ENCODE measurements around the gene PIGZ.

The PIGZ gene, protein sequence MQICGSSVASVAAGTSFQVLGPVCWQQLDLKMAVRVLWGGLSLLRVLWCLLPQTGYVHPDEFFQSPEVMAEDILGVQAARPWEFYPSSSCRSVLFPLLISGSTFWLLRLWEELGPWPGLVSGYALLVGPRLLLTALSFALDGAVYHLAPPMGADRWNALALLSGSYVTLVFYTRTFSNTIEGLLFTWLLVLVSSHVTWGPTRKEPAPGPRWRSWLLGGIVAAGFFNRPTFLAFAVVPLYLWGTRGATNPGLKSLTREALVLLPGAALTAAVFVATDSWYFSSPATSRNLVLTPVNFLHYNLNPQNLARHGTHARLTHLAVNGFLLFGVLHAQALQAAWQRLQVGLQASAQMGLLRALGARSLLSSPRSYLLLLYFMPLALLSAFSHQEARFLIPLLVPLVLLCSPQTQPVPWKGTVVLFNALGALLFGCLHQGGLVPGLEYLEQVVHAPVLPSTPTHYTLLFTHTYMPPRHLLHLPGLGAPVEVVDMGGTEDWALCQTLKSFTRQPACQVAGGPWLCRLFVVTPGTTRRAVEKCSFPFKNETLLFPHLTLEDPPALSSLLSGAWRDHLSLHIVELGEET

DNA sequence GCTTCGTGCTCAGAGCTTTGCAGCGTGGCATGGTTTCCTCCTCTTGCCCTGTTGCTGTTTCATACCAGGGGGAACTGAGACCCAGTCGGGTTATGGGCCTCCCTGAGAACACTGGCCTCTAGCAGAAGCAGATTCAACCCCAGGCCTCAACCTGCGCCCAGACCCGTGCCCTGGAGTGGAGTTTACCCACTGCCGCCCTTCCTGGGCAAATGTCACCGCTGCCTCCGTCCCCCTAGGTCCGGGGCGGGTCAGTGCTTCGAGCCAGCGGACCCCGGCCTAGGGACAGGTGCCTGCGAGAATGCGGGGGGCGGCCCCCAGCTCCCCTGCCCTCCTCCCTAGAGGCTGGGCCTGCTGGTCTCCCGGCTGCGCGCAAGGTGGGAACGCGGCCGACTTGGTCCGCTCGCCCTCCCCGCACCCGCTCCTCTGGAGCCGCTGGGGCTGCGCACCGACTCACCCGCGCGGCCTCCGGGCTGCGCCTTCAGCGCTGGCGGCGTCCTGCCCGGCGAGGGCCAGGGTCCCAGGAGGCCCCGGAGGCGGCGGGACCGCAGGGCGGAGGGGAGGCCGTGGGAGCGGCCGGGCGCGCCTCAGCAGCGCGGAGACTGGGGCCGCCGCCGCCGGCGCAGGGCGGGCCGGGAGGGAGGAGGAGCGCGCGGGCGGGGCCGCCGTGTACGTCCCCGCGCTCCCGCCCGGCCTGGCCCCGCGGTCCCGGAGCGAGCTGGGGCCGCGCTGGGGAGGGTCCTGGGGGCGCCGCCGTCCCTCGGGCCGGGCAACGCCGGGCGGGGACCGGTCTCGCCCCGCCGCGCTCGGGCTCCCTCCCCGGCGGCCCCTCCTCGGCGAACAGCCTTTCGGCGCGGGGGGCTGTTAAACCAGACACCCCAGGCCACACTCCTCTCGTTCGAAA, at the start of gene PIGZ:
TSS of gene PIGZ (minus strand) at position 601 of the 901 bp plus-strand sequence. CDS start 16,802 bp downstream, outside the sequence.
- DNase-seq = no peak

DNA sequence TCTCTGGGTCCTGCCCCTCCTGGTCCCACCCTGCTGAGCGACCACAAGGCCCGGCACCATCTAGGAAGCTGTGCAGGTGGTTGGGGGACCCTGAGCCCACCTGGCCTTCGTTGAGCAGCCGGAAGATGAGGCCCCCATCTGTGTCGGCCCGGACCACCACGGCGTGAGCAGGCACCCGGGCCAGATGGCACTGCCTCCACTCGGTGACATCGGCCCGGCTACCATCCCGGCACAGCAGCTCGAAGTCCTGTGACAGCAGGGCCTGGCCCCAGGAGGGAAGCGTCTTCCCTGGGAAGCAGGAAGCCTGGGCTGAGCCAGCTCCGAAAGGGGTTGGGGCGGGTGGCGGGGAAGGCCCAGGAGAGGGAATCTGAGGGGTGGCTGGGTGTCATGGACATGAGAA, 48.4 kb upstream of the PIGZ start:
- no peak for DNase-seq

DNA sequence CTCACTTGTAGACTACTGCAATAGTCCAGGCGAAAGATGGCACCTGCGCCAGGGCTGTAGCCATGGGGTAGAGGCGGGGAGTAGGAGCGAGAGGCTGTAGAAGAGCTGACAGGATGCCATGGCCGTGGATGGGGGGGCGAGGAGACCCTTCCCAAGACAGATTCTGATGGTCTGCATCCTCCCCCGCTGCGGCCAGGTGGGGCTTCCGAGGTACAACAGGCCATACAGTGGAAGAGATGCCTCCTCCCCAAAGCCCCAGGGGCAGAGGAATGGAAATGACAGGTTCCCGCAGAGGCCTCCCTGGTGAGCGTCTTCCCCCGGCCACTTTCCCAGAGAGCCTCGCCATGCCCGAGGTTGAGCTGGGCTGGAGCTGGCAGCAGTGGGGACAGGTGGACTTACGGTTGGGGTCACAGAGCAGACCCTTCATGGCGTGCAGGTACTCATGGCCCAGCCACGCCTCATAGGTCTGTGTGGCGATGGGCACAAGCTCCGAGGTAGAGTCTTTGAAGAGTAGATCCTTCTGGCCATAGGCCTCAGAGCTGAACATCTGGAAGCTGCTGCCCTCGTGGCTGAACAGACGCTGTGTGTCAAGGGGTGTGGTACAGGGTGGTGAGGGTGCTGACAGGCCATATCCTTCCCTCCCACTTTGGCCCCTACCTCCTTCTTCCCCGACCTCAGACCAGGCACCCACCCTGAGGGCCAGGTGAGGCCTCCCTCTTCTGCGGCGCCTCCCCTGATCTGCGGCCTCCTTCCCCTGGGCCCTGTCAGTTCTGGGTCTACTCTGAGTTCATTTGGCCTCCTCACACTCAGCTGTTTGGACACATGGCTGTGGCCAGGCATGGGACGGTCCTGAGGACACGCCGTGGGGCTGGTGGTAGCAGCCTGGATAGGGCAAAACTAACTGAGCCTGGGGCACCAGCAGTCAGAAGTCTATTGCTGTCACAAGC, 47.4 kb upstream of the PIGZ start:
- DNase-seq = no peak

DNA sequence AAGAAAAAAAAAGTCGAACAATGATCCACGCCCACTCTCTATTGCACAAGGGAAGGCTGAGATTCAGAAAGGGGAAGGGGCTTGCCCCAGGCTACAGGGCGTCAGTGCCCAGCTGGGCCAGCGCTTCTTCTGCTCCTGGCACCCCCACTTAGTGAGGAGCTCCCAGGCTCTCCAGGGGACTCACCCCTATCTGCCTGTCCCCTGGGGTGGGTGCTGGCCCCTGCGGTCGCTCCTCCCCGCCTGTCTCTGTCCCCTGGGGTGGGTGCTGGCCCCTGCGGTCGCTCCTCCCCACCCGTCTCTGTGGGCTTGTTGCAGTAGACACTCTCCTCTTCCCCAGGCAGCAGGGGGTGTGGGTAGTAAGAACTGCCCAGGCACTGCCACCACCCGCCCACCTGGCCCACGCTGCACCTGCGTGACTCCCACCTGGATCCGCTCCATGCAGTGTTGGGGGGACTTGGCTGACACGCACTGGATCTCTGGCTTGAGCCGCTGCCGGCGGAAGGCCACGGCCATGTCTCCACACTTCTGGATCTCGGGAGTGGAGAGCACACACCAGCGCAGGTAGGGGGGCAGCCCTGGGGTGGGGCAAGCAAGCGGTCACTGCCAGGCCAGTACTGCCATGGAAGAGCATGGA, 46.4 kb upstream of the PIGZ start:
- no peak for DNase-seq

DNA sequence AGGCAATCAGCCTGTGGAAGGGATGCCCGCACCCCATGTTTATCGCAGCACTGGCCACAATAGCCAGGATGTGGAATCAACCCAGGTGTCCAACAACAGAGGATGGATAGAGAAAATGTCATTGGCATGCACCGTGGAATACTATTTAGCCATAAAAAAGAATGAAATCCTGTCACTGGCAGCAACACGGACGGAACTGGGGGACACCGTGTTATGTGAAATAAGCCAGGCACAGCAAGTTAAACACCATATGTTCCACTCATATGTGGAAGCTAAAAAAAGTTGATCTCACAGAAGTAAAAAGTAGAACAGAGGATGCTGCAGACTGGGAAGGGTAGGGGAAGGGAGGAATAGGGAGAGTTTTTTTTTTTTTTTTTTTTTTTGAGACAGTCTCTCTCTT, 45.4 kb upstream of the PIGZ start:
- no peak for DNase-seq

DNA sequence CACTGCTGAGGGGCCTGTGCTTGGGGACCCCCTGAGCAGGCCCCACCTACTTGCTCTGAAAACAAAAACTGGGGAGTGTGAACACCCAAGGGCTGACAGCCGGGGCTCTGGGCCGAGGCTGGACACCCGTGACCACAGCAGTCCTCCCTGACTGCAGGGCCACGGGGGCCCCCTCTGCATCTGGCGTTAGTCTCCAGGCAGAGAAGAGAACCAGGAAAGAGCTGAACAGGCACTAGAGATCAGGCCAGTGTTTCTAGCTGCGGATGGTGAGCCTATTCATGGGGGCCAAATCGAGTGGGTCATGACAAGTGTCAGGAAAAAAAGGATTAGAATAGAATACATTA, 43.9 kb upstream of the PIGZ start:
- DNase-seq = no peak

DNA sequence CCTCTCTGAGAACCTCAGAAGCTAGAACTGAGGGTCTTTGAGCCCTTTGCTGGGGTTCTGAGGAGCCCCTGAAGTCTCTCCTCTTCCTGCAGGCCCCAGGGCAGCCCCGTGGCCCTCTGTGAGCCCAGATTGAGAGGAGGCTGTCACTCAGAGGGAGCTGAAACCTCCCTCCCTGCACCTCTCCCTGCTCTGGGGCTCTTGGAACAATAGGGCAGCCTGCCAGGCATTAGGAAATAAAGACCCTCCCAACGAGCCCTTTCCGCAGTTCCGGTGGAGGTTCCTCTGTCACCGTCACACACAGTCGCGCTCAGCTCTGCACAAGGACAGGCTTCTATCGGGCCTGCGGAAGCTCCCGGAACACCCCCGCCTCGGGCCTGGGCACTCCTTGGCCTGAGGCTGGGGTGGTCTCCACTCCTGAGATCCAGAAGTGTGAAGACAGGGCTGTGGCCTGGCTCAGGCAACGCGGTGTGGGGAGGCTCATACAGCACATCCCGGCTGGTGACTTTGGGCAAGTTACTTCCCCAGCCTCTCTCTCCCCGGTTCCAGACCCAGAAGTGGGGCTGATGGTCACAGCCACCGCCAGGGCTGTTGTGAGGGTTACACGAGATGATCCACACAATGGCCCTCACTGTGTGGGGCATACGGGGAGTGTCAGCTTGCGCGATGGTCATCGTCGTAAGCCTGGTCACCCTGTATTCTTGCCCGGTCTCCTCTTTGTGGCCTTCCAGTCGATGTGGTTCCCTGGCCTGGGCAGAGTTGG, 43.3 kb upstream of the PIGZ start:
- DNase-seq = no peak

DNA sequence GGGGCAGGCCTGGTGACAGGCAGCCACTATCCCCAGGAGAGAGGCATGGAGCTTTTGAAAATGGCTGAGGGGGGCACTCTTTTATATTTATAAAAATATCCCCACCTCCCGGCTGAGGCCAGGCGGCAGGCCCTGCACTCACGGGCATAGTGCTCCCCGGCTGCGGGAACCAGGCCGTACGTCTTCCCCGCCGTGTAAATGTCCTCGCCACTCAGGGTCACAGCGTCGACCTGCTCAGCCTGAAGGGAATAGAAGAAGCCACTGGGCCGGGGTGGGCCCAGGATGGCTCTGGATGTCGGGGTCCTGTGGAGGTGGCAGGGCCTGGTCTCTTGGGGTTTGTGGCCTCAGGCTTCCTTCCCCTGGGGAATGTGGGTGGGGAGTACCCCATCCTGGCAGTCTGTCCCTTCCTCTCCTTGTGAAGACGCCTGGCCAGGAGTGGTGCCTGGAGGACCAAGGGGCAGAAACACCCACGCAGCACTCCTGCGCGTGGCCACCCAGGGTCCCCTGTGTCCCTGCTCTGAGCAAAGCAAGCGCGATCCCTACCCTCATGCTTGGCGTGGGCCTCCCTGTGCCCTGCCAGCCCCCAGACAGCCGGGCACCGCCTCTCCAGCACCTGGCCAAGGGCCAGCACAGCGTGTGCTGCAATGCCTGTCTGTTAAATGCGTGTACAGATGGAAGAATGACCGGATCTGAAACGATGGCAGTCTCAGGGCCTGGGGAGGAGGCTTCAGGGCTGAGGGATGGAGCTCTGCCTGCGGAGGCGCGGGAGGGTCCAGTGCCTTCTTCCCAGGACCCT, 42.1 kb upstream of the PIGZ start:
- DNase-seq = no peak

DNA sequence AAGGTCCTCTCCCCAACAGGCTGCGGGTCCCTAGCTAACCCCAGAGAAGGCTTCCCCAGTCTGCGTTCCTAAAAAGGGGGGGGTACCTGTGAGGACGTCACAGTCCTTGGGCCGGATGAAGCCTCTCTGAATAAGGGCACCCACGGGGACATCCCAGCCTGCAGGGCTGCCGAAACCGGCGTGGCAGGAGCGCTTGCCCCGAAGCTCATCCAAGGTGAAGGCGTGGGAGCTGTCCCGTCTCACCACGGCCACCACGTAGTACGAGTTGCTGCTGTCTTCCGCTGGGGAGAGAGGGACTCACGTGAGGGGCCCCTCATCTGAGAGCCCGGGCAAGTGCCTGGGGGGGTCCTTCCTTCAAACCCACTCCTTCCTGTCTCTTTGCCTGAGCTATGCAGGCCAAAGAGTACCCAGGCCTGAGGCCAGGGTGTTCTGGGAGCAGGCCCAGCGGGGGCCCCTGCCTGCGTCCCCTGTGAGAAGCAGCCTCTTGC, 40.9 kb upstream of the PIGZ start:
- no peak for DNase-seq

DNA sequence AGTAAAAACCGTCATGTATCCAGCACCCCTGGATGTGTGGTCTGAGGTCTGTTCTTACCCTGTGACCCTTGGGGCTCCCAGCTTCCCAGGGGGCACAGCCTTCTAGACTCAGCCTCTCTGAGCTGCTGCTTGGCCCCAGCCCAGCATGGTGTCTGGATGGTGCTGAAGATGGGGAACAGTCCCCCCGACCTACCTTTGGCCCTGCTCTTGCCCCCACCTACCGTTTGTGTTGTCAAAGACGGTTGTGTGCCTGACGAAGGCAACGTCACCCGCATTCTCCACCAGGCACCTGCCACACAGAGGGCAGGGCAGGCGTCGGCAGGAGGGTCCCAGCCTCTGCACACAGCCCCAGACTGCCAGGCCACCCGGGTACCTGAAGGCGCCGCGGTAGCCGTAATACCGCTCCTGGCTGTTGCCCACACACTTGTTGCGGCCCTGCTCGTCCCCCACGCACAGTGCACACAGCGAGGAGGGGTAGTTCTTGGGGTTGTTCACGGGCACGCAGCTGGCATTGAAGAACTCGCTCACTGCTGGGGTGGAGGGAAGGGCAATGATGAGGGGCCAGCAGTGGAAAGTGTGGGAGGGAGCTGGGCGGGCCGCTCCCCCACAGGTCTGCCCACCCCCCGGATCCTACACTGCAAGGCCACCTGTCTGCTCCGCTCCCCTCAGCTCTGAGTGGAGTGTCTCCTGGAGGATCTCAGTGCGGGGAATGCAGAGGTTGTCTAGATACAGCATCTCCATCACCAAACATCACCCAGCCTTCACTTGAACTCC, 40.0 kb upstream of the PIGZ start:
- DNase-seq = no peak

DNA sequence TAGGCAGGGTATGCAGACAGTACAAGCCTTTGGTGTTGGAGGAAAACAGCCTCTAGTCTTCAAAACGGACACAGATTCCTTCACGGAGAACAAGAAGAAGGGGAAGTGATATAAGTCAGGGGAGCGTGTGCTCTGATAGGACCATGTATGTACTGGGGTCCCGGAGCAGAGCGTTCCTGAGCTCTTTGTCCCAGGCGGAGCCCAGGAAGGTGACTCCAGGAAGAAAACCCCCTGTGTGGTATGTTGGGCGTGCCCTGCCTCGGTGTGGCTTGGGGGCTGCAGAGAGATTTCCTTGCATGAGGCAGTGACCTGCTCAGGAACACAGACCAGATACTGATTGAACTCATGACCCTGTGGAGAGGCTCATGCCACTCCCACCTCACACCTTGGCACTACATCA, 39.3 kb upstream of the PIGZ start:
- no peak for DNase-seq

DNA sequence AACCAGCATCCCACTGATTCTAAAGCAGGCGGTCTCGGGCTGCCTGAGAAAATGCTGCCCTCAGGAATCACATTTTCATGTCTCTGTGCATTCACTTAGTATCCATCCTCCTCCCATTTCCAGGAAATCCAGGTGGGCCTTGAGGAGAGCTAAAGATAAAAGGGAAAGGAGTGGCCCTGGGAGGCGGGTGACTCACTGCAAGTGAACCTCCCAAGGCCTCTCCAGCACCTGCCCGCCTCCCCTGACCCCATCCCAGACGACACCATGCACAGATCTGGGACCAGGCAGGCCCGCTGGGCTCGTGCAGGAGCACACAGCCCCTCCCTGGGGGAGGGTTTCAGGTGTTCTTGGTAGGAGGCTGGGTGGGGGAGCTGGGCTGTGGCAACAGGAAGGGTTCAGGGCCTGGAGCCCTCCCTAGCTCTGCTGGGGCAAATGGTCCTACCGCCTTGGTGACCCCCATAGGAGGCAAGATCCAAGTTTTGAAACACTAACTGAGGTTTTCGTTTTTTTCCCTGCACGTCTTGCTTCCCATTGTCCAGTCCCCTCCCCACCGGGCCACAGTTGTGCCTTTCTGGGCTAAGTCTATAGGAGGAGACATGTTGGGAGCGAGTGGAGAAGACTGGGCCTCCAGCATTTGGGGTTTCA, 38.8 kb upstream of the PIGZ start:
- no peak for DNase-seq

DNA sequence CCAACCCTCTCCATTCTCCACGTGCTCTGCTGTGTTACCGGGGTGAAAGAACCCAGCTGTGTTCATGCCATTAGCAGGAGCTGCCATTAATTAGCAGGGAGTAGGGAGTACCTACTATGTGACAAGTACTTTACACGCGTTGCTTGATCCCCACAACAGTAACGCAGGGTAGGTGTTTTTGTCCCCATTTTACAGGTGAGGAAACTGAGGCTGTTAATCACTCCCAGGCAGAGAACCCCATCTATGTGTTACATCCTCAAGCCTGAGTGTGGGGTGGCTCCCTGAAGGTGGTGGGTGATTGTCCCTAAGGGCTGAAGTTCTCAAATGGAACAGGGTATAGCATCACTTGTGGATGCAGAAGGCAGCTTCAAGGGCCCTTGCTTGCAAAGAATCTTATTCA, 38.2 kb upstream of the PIGZ start:
- DNase-seq = no peak

DNA sequence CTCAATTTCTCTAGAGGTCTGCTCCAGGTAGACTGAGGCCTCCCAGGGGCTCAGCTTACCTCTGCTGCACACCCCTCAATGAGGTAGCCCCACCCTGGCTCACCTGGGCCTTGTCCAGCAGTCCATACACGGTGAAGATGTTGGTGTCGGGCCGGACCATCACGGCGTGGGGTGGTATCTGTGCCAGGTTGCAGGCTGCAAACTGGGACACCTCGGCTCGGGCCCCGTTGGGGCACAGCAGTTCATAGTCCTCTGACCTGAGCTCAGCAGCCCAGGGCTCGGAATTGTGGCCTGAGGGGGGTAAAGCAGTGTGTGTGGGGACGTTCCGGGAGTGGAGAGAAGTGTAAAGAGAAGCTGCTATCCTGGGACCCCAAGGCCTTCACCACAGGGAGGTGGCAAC, 37.8 kb upstream of the PIGZ start:
- DNase-seq = no peak

DNA sequence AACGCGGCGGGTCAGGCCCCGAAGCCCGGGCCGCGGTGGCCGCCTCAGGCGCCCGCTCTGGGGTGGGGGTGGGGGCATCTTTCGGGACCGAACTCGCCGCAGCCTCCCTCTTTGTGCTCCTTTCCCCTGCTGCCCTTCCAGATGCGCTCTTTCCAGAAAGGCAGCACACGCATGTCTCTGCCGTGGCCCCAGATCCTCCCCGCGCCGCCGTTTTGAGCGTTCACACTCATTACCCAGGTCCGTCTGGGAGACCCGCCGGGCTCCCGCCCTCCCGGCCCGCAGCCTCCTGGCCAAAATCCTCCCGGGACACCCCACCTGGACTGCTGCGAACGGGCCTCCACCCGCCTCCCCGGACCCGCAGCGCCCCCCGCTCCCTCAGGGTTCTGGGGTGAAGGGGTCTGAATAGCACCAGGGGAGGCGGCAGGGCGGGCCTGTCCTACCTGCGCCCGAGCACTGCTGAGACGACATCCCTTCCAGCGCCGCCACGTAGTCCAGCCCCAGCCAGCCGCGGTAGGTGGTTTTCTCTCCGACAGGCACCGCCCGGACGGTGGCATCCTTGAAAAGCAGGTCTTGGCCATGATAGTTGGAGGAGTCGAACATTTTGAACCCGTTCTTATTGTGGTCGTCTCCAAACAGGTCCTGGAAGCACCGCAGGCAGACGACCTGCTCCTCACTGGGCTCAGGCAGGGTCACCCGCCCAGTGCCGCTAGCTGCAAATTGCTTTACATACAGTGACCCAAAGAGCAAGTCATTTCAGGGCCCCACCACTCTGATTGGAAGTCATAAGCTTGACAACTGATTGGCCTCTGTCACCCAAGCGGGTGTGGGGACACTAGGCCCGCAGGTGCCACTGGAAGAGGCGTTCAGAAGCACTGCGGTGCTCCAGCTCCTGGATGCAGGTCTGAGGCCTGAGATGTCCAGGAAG, 35.1 kb upstream of the PIGZ start:
- DNase-seq = no peak

DNA sequence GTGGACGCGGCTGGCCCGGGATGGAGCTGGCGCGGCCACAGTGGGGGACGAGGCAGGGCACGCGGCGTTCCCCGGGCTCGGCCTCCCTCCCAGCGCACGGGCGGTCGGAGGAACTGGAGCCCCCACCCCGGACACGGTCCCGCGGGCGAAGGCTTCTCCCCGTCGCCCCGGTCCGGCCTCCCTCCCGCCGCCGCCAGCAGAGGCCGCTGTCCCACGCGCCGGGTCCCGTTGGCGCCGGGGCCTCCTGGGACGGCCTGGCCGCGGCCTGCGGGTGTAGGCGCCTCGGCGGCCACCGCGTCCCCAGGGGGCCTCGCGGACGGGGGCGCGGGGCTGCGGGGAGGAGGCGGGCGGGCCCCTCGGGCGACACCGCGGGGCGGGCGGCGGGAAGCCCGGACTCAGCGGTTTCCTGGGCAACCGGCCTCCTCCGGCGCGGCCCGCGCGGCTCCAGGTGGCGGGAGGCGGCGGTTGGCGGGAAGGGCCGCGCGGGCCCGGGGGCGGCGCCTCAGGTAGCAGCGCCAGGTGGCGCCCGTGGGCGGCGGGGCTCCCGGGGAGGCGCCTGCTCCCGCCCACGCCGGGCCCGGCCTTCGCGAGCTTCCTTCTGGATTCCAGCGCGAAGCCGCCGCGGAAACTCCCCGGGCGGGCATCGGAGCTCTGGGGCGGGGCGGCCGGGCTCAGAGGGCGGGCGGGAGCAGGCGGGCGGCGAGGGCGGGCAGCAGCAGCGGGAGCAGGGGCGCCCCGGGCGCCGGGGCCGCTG, 34.2 kb upstream of the PIGZ start:
- no peak for DNase-seq

All from NCI-H2081 treated with DMSO at 0.1 percent for 48 hours (cell line).